ENCODE results near the gene GPBAR1. TPM values are rescaled to one million over a fixed set of nuclear protein-coding genes. Genes with fewer than 3 reads are reported as not detected.

GPBAR1 gene
- total RNA-seq, 1 donor = 0.36 TPM

DNA sequence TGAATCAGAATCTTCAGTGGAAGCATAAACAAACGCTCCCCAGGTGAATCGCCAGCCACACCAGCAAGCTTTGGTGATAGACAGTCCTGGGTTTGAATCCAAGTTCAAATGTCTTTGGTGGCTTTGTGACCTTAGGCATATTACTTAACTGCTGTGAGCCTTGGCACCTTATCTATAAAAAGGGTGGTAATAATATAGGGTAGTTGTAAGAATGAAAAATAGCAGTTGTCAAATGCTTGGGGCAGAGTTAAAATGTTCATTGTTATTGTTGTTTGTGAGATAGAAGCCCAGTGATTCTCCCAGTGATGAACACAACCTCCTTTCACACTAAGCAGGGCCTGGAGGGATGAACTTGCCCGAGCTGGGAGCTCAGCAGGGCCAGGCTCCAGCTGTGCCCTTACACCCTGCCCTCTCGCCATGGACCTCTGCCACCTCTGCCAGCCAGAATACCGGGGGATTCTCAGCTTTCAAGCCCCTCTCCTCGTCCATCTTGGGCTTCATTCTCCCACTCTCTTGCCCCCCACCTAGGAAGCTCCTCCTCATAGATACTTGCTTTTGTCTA, 37.6 kb downstream of the GPBAR1 start:
- H3K9me3 ChIP-seq (ENCODE audit: low read depth, low read length) = no peaks in the 10 kb centered on the region
- peak overlapping the region; percentile 7 for H3K4me2 ChIP-seq (ENCODE audit: insufficient read depth, low read length)
- H4K20me1 ChIP-seq (ENCODE audit: insufficient read depth, low read length) = no peaks in the 10 kb centered on the region
- H3K27me3 ChIP-seq (ENCODE audit: insufficient read depth, low read length) = no peaks in the 10 kb centered on the region
- H3K4me3 ChIP-seq (ENCODE audit: insufficient read depth, low read length) = no peak overlapping the region
- no peaks in the 10 kb centered on the region for H3K36me3 ChIP-seq (ENCODE audit: insufficient read depth, low read length)
- H3K79me2 ChIP-seq (ENCODE audit: insufficient read depth, low read length) = no peaks in the 10 kb centered on the region
- peak; percentile 64 for DNase-seq (ENCODE audit: insufficient read length, low spot score, missing footprints)
- peak overlapping the region; percentile 12 for H2AFZ ChIP-seq (ENCODE audit: low read length)
- H3K4me1 ChIP-seq (ENCODE audit: insufficient read depth, low read length) = peaks cover 6% of the 10 kb centered on the region
- TF ChIP-seq, protein P1, sequence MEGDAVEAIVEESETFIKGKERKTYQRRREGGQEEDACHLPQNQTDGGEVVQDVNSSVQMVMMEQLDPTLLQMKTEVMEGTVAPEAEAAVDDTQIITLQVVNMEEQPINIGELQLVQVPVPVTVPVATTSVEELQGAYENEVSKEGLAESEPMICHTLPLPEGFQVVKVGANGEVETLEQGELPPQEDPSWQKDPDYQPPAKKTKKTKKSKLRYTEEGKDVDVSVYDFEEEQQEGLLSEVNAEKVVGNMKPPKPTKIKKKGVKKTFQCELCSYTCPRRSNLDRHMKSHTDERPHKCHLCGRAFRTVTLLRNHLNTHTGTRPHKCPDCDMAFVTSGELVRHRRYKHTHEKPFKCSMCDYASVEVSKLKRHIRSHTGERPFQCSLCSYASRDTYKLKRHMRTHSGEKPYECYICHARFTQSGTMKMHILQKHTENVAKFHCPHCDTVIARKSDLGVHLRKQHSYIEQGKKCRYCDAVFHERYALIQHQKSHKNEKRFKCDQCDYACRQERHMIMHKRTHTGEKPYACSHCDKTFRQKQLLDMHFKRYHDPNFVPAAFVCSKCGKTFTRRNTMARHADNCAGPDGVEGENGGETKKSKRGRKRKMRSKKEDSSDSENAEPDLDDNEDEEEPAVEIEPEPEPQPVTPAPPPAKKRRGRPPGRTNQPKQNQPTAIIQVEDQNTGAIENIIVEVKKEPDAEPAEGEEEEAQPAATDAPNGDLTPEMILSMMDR (IDR thresholded peaks at IDR 0.05; ENCODE audit: extremely low read depth, low read depth, low read length) = no peak
- no peak overlapping the region for H3K27ac ChIP-seq (ENCODE audit: low read depth, low read length)

GRCh38 chr2:218300141-218300540, 39.3 kb downstream of the GPBAR1 start:
- Histone ChIP-seq H3K9me3 (ENCODE audit: low read depth, low read length) (no peaks in the 10 kb centered on the region), H3K27ac (ENCODE audit: low read depth, low read length) (no peak overlapping the region), H3K79me2 (ENCODE audit: insufficient read depth, low read length) (no peaks in the 10 kb centered on the region), H3K27me3 (ENCODE audit: insufficient read depth, low read length) (no peaks in the 10 kb centered on the region), H3K4me2 (ENCODE audit: insufficient read depth, low read length) (no peak overlapping the region), H2AFZ (ENCODE audit: low read length) (no peak overlapping the region), H4K20me1 (ENCODE audit: insufficient read depth, low read length) (no peaks in the 10 kb centered on the region), H3K4me1 (ENCODE audit: insufficient read depth, low read length) (peaks cover 6% of the 10 kb centered on the region), H3K4me3 (ENCODE audit: insufficient read depth, low read length) (no peak overlapping the region), H3K36me3 (ENCODE audit: insufficient read depth, low read length) (no peaks in the 10 kb centered on the region)
- no peak for DNase-seq (ENCODE audit: insufficient read length, low spot score, missing footprints)
- TF ChIP-seq, protein P1 (IDR thresholded peaks at IDR 0.05; ENCODE audit: extremely low read depth, low read depth, low read length) = no peak

GRCh38 chr2:218301176-218301819, 40.5 kb downstream of the GPBAR1 start:
- H3K4me1 ChIP-seq (ENCODE audit: insufficient read depth, low read length) = peaks cover 6% of the 10 kb centered on the region
- no peaks in the 10 kb centered on the region for H3K79me2 ChIP-seq (ENCODE audit: insufficient read depth, low read length)
- H3K9me3 ChIP-seq (ENCODE audit: low read depth, low read length) = no peaks in the 10 kb centered on the region
- no peaks in the 10 kb centered on the region for H3K27me3 ChIP-seq (ENCODE audit: insufficient read depth, low read length)
- TF ChIP-seq, protein P1 (IDR thresholded peaks at IDR 0.05; ENCODE audit: extremely low read depth, low read depth, low read length) = peak; percentile 95
- peak; percentile 81 for DNase-seq (ENCODE audit: insufficient read length, low spot score, missing footprints)
- H3K27ac ChIP-seq (ENCODE audit: low read depth, low read length) = no peak overlapping the region
- no peak overlapping the region for H3K4me3 ChIP-seq (ENCODE audit: insufficient read depth, low read length)
- H2AFZ ChIP-seq (ENCODE audit: low read length) = no peak overlapping the region
- H3K36me3 ChIP-seq (ENCODE audit: insufficient read depth, low read length) = no peaks in the 10 kb centered on the region
- H4K20me1 ChIP-seq (ENCODE audit: insufficient read depth, low read length) = no peaks in the 10 kb centered on the region
- H3K4me2 ChIP-seq (ENCODE audit: insufficient read depth, low read length) = no peak overlapping the region

GRCh38 chr2:218305383-218305782, 44.6 kb downstream of the GPBAR1 start:
- TF ChIP-seq, protein P1 (IDR thresholded peaks at IDR 0.05; ENCODE audit: extremely low read depth, low read depth, low read length) = no peak

More at GRCh38 chr2:218305383-218305782, 44.6 kb downstream of the GPBAR1 start:
- Histone ChIP-seq H4K20me1 (ENCODE audit: insufficient read depth, low read length) (no peaks in the 10 kb centered on the region), H2AFZ (ENCODE audit: low read length) (no peak overlapping the region), H3K9me3 (ENCODE audit: low read depth, low read length) (no peaks in the 10 kb centered on the region), H3K4me2 (ENCODE audit: insufficient read depth, low read length) (no peak overlapping the region), H3K36me3 (ENCODE audit: insufficient read depth, low read length) (no peaks in the 10 kb centered on the region), H3K27ac (ENCODE audit: low read depth, low read length) (no peak overlapping the region), H3K4me1 (ENCODE audit: insufficient read depth, low read length) (no peaks in the 10 kb centered on the region), H3K79me2 (ENCODE audit: insufficient read depth, low read length) (no peaks in the 10 kb centered on the region), H3K27me3 (ENCODE audit: insufficient read depth, low read length) (no peaks in the 10 kb centered on the region), H3K4me3 (ENCODE audit: insufficient read depth, low read length) (no peak overlapping the region)
- DNase-seq (ENCODE audit: insufficient read length, low spot score, missing footprints) = no peak
